IMR-90 (cell line): Measurements from ENCODE around the gene GBP7. TPM values are rescaled to one million over a fixed set of nuclear protein-coding genes. Genes with fewer than 3 reads are reported as not detected.

Experiments
- ATAC-seq: fragments of 200-7000 bp; cut with Tn5 transposase; 2 replicates; pipeline ENCODE4 v1.9.1; 2020; ENCODE audit warnings: low read depth, mild to moderate bottlenecking, moderate library complexity
- BruUV-seq: library from RNA; stranded (reverse); fragments of 400-500 nt; replicated peaks from 2 replicates; lab custom pipeline; 2021; lab: Mats Ljungman, UMichigan
- CTCF ChIA-PET: fragments of 300-600 bp; formaldehyde crosslinking; extraction: SDS; loops from one replicate; lab custom pipeline; 2021; ENCODE audit warnings: antibody characterized with exemption; lab: Yijun Ruan, JAX
- POLR2A ChIA-PET: fragments of 300-600 bp; sonication (Branson Sonifier 250); formaldehyde crosslinking; loops from one replicate; lab custom pipeline; 2022; ENCODE audit warnings: antibody characterized with exemption; ENCODE audit not compliant: unreplicated experiment; lab: Charles Lee
- DNase-seq: peaks from one replicate; pipeline ENCODE4 v3.0.0; 2013
- H2AFZ ChIP-seq: replicated peaks from 2 replicates; pipeline ENCODE3; 2013; ENCODE audit warnings: low read length, mild to moderate bottlenecking; ENCODE audit not compliant: poor library complexity
- H2AK5ac ChIP-seq: 2 replicates; pipeline ENCODE4 v1.6.1; 2013; ENCODE audit warnings: low read depth, low read length, inconsistent platforms
- H2AK9ac ChIP-seq: replicated peaks from 2 replicates; pipeline ENCODE3; 2013; ENCODE audit warnings: mild to moderate bottlenecking, low read depth, low read length, moderate library complexity; ENCODE audit not compliant: poor library complexity
- H2BK120ac ChIP-seq: 2 replicates; pipeline ENCODE4 v1.6.1; 2013; ENCODE audit warnings: low read depth, low read length, inconsistent platforms
- H2BK15ac ChIP-seq: 3 replicates; pipeline ENCODE4 v1.6.1; 2013; ENCODE audit warnings: low read depth, low read length, inconsistent platforms
- H2BK20ac ChIP-seq: 2 replicates; pipeline ENCODE4 v1.6.1; 2013; ENCODE audit warnings: low read depth, mild to moderate bottlenecking, inconsistent platforms, low read length, moderate library complexity
- H2BK5ac ChIP-seq: 2 replicates; pipeline ENCODE4 v1.6.1; 2013; ENCODE audit warnings: mild to moderate bottlenecking, low read depth, low read length, inconsistent platforms; ENCODE audit not compliant: poor library complexity, severe bottlenecking
- H3K14ac ChIP-seq: replicated peaks from 2 replicates; pipeline ENCODE4 v1.6.1; 2013; ENCODE audit warnings: low read depth, low read length, inconsistent platforms
- H3K18ac ChIP-seq: 2 replicates; pipeline ENCODE4 v1.6.1; 2013; ENCODE audit warnings: low read depth, low read length, control low read depth
- H3K23ac ChIP-seq: 2 replicates; pipeline ENCODE4 v1.6.1; 2013; ENCODE audit warnings: low read depth, low read length, inconsistent platforms
- H3K27ac ChIP-seq: 2 replicates; pipeline ENCODE4 v1.5.1; 2013; ENCODE audit warnings: mild to moderate bottlenecking, control low read depth, low read length; ENCODE audit not compliant: insufficient read depth
- H3K27me3 ChIP-seq: 2 replicates; pipeline ENCODE4 v1.6.1; 2013; ENCODE audit warnings: low read length; ENCODE audit not compliant: control insufficient read depth, insufficient read depth
- H3K36me3 ChIP-seq: 2 replicates; pipeline ENCODE4 v1.6.1; 2013; ENCODE audit warnings: low read length, mixed read lengths; ENCODE audit not compliant: control insufficient read depth, insufficient read depth
- H3K4ac ChIP-seq: 2 replicates; pipeline ENCODE4 v1.6.1; 2013; ENCODE audit warnings: low read depth, low read length, inconsistent platforms
- H3K4me1 ChIP-seq: 2 replicates; pipeline ENCODE4 v1.6.1; 2013; ENCODE audit warnings: low read length, mixed read lengths; ENCODE audit not compliant: control insufficient read depth, insufficient read depth
- H3K4me2 ChIP-seq: 2 replicates; pipeline ENCODE4 v1.6.1; 2013; ENCODE audit warnings: low read depth, mild to moderate bottlenecking, control low read depth, low read length, moderate library complexity
- H3K4me3 ChIP-seq: 2 replicates; pipeline ENCODE4 v1.5.1; 2013; ENCODE audit warnings: low read depth, mild to moderate bottlenecking, control low read depth, low read length, moderate library complexity; ENCODE audit not compliant: insufficient read depth
- H3K56ac ChIP-seq: 2 replicates; pipeline ENCODE4 v1.6.1; 2013; ENCODE audit warnings: low read length, inconsistent platforms; ENCODE audit not compliant: insufficient read depth; ENCODE audit errors: extremely low read depth
- H3K79me1 ChIP-seq, 2 experiments: 2 replicates each; pipeline ENCODE4 v1.6.1; 2013; ENCODE audit warnings: low read length in 2 of 2, inconsistent platforms in 1 of 2, low read depth in 1 of 2
- H3K9ac ChIP-seq: 2 replicates; pipeline ENCODE4 v1.6.1; 2013; ENCODE audit warnings: low read depth, low read length, control low read depth
- H3K9me1 ChIP-seq: 2 replicates; pipeline ENCODE4 v1.6.1; 2013; ENCODE audit warnings: low read length, inconsistent platforms; ENCODE audit not compliant: insufficient read depth
- H3K9me3 ChIP-seq: 2 replicates; pipeline ENCODE4 v1.6.1; 2013; ENCODE audit warnings: low read length; ENCODE audit not compliant: control insufficient read depth, insufficient read depth
- H4K20me1 ChIP-seq: 2 replicates; pipeline ENCODE4 v1.6.1; 2013; ENCODE audit warnings: low read length, inconsistent platforms; ENCODE audit not compliant: insufficient read depth
- H4K5ac ChIP-seq: 2 replicates; pipeline ENCODE4 v1.6.1; 2013; ENCODE audit warnings: mild to moderate bottlenecking, low read depth, low read length, control low read depth
- H4K8ac ChIP-seq, 2 experiments: 2 replicates each; pipeline ENCODE4 v1.6.1; 2013; ENCODE audit warnings: low read depth in 2 of 2, low read length in 2 of 2, control low read depth in 1 of 2, inconsistent platforms in 1 of 2
- H4K91ac ChIP-seq: 2 replicates; pipeline ENCODE4 v1.6.1; 2013; ENCODE audit warnings: low read depth, low read length, inconsistent platforms; ENCODE audit not compliant: insufficient read depth
- BHLHE40 ChIP-seq: fragments of 150-350 bp; IDR thresholded peaks from 2 replicates; pipeline ENCODE4 v1.6.1; 2016; ENCODE audit warnings: mild to moderate bottlenecking, low read depth, low read length
- RFX5 ChIP-seq: IDR thresholded peaks from 2 replicates; pipeline ENCODE4 v1.8.0; 2012; ENCODE audit warnings: low read depth, mild to moderate bottlenecking, low read length, moderate library complexity
- USF2 ChIP-seq: fragments of 150-350 bp; IDR thresholded peaks from 2 replicates; pipeline ENCODE4 v1.6.1; 2017; ENCODE audit warnings: mild to moderate bottlenecking, antibody characterized with exemption, low read length, low read depth
- WGBS, 2 experiments: methylation state at CpG; one replicate each; pipeline versions ENCODE4 v1.1.5 to v1.1.7; 2013; ENCODE audit warnings: missing lambda C conversion rate in 2 of 2; ENCODE audit not compliant: insufficient read length in 1 of 2; ENCODE audit errors: extremely low coverage in 2 of 2; 5-methylcytosine and 5-hydroxymethylcytosine counted together
- dilution Hi-C: fragments of 300-500 bp; cut with HindIII; formaldehyde crosslinking; loops from one replicate; pipeline ENCODE4 v1.14.3; 2018; ENCODE audit warnings: low sequenced_read_pairs; ENCODE audit not compliant: unreplicated experiment
- in situ Hi-C: fragments of 300-500 bp; cut with MboI; formaldehyde crosslinking; loops from 3 replicates; pipeline ENCODE4 v1.14.3; 2019; ENCODE audit warnings: low sequenced_read_pairs, inconsistent platforms, mixed read lengths
- intact Hi-C: fragments of 100-400 bp; cut with micrococcal nuclease; formaldehyde crosslinking; loops from 2 replicates; pipeline ENCODE4 v1.10.0; 2022
- polyA plus RNA-seq, 3 experiments: library from polyadenylated mRNA; depleted of rRNA; stranded (reverse); fragments of >200 nt; gene quantifications; 2 replicates each; pipeline ENCODE4 v1.2.3, GENCODE V29; 2012; ENCODE audit warnings: low replicate concordance in 1 of 3
- total RNA-seq: library from RNA; depleted of rRNA; stranded (reverse); fragments of >200 nt; gene quantifications from 2 replicates; pipeline ENCODE4 v1.2.3, GENCODE V29; 2012

GBP7 gene
- total and polyA plus RNA-seq, 2 of the 4 experiments (the other 2 are of a cell fraction): not detected

DNA sequence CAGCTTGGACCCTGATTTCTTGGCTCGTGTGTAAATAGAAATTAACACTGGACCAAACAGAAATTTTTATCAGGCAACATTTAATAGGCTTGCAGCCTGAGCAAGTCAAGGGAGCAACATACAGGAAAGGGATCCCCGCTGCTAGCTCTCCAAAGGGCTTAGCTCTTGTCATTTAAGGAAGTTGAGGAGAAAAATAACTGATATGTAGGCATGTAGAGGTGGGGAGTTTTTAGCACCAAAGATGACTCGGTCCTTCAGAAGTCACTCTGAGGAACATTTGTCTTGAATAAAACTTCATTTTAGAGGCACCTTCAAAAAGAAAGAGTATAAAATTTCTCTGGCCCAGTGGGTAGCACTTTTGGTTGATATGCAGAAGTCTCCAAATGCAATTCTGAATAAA lies 76.9 kb downstream of the GBP7 start:
- Histone ChIP-seq H4K5ac (no peak overlapping the region), H3K4me2 (no peak overlapping the region), H2BK15ac (no peak overlapping the region), H3K9me1 (no peaks in the 10 kb centered on the region), H3K27me3 (no peaks in the 10 kb centered on the region), H3K56ac (no peak overlapping the region), H3K9ac (no peak overlapping the region), H2BK120ac (no peak overlapping the region), H2AK5ac (no peak overlapping the region), H3K36me3 (no peaks in the 10 kb centered on the region), H2AK9ac (no peak overlapping the region), H3K4me1 (no peaks in the 10 kb centered on the region), H3K14ac (no peak overlapping the region), H2AFZ (no peak overlapping the region), H3K27ac (no peak overlapping the region), H4K91ac (no peak overlapping the region), H4K20me1 (no peaks in the 10 kb centered on the region), H3K79me1 (no peaks in the 10 kb centered on the region), H4K8ac (no peak overlapping the region), H3K18ac (no peak overlapping the region), H3K4me3 (no peak overlapping the region), H3K9me3 (no peaks in the 10 kb centered on the region), H2BK5ac (no peak overlapping the region), H3K23ac (no peak overlapping the region), H3K4ac (no peak overlapping the region), H2BK20ac (no peak overlapping the region)
- in situ Hi-C loops (no loop called here), intact Hi-C loops (no loop called here), dilution Hi-C loops (no loop called here)
- WGBS, 2 experiments: 40% methylated on average over 1 of the region's 3 CpGs; no CpG with 5 or more reads in 1 of the 2 experiments
- no peak for DNase-seq
- TF ChIP-seq RFX5 (no peak), BHLHE40 (no peak), USF2 (no peak)
- POLR2A ChIA-PET: no interaction called here
- no peak for ATAC-seq
- CTCF ChIA-PET: no interaction called here
- BruUV-seq: no TSS peak
